Osteocyte (in vitro differentiated cells): Measurements from ENCODE around the gene PAX5. TPM values are rescaled to one million over a fixed set of nuclear protein-coding genes. Genes with fewer than 3 reads are reported as not detected.

Source experiments
- DNase-seq: peaks from one replicate; pipeline ENCODE4 v3.0.0; 2021; ENCODE audit warnings: mixed read lengths; ENCODE audit not compliant: unreplicated experiment; ENCODE audit errors: extremely low spot score
- H3K27ac Mint-ChIP-seq: one replicate; pipeline ENCODE4 v1.8.0; 2021; ENCODE audit warnings: mild to moderate bottlenecking, mixed read lengths; ENCODE audit not compliant: unreplicated experiment
- H3K27me3 Mint-ChIP-seq: one replicate; pipeline ENCODE4 v1.8.0; 2021; ENCODE audit warnings: mixed read lengths; ENCODE audit not compliant: unreplicated experiment
- H3K36me3 Mint-ChIP-seq: one replicate; pipeline ENCODE4 v1.8.0; 2021; ENCODE audit warnings: mixed read lengths; ENCODE audit not compliant: unreplicated experiment
- H3K4me1 Mint-ChIP-seq: one replicate; pipeline ENCODE4 v1.8.0; 2021; ENCODE audit warnings: mixed read lengths; ENCODE audit not compliant: unreplicated experiment
- H3K4me3 Mint-ChIP-seq: one replicate; pipeline ENCODE4 v1.8.0; 2021; ENCODE audit warnings: mild to moderate bottlenecking, moderate library complexity, mixed read lengths; ENCODE audit not compliant: unreplicated experiment
- H3K9me3 Mint-ChIP-seq: one replicate; pipeline ENCODE4 v1.8.0; 2021; ENCODE audit warnings: mixed read lengths; ENCODE audit not compliant: unreplicated experiment
- total RNA-seq: library from RNA; stranded (reverse); gene quantifications from 2 replicates; pipeline ENCODE4 v1.2.1, GENCODE V29; 2021
- TF ChIP-seq, protein P1 (sequence below): fragments of 200-600 bp; sonication (generic); IDR thresholded peaks from 2 replicates; pipeline ENCODE4 v1.5.0; 2021; ENCODE audit warnings: antibody characterized with exemption, mild to moderate bottlenecking, moderate library complexity

PAX5 gene
- total RNA-seq, 1 donor from 2014 or later: not detected

DNA sequence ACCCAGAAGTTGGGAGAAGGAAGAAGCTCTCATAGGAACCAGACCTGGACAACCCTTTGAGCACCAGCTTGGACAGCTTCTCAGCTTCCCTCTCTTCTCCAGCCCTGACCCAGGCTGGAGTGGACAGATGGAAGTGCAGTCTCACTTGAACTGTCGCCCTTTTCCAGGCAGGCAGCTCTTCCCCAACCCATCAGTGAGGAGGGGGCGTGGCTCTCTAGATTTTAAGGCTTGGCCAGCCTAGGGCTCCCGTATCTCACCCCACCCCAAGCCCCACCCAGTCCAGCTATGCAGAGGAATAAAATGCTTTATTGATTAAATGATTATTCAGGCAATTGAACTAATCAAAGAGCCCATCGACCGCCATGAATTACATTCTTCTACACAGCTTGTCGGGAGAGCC is 2.2 kb downstream of the PAX5 start:
- Mint-ChIP-seq H3K27ac (no peak overlapping the region), H3K9me3 (no peaks in the 10 kb centered on the region), H3K27me3 (peaks cover 76% of the 10 kb centered on the region), H3K4me1 (peaks cover 29% of the 10 kb centered on the region), H3K4me3 (no peak overlapping the region), H3K36me3 (no peaks in the 10 kb centered on the region)
- TF ChIP-seq, protein P1, sequence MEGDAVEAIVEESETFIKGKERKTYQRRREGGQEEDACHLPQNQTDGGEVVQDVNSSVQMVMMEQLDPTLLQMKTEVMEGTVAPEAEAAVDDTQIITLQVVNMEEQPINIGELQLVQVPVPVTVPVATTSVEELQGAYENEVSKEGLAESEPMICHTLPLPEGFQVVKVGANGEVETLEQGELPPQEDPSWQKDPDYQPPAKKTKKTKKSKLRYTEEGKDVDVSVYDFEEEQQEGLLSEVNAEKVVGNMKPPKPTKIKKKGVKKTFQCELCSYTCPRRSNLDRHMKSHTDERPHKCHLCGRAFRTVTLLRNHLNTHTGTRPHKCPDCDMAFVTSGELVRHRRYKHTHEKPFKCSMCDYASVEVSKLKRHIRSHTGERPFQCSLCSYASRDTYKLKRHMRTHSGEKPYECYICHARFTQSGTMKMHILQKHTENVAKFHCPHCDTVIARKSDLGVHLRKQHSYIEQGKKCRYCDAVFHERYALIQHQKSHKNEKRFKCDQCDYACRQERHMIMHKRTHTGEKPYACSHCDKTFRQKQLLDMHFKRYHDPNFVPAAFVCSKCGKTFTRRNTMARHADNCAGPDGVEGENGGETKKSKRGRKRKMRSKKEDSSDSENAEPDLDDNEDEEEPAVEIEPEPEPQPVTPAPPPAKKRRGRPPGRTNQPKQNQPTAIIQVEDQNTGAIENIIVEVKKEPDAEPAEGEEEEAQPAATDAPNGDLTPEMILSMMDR: no peak
- DNase-seq: no peak

DNA sequence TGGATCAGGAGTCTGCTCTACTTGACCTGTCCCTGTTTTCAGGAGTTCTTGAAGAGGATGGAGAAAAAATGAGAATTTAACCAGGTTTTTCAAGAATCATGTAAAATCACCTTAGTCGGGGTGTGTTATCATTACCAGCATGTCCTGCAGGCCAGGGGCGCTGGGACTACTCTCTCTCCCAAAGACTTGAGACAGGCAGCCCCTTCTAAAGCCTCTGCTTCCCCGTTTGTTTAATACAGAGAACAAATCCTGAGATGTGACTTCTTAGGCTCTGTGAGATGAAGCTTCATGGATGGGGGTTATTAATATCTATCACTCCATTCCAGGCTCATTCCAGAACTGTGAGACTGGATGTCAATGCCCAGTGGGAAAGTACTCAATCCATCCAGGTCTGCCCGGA is 3.0 kb downstream of the PAX5 start:
- Mint-ChIP-seq H3K27me3 (peaks cover 74% of the 10 kb centered on the region), H3K4me1 (peaks cover 27% of the 10 kb centered on the region)

DNA sequence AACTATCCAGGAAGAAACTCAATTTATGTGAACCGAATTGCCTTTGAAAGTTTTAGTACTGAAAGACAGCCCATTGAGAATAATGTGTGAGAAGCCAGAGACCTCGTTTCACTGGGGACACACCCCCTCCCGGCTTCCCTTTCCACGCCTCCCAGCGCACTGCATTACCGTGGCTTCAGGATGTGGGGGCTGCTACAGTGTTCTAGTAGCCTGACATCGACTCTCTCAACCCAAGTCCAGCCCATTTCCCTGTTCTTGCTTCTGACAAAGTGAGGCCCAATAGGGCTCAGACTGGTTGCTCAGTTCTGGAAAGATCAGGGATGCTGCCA is 3.5 kb downstream of the PAX5 start:
- no peak for DNase-seq
- H3K4me1 Mint-ChIP-seq: peaks cover 27% of the 10 kb centered on the region
- no peak overlapping the region for H3K27ac Mint-ChIP-seq
- no peaks in the 10 kb centered on the region for H3K9me3 Mint-ChIP-seq
- no peaks in the 10 kb centered on the region for H3K36me3 Mint-ChIP-seq
- peaks cover 74% of the 10 kb centered on the region for H3K27me3 Mint-ChIP-seq
- no peak overlapping the region for H3K4me3 Mint-ChIP-seq
- TF ChIP-seq, protein P1: no peak

More for the DNA sequence above, 3.0 kb downstream of the PAX5 start:
- Mint-ChIP-seq H3K27ac (no peak overlapping the region), H3K9me3 (no peaks in the 10 kb centered on the region), H3K4me3 (no peak overlapping the region), H3K36me3 (no peaks in the 10 kb centered on the region)
- TF ChIP-seq, protein P1: no peak
- no peak for DNase-seq

DNA sequence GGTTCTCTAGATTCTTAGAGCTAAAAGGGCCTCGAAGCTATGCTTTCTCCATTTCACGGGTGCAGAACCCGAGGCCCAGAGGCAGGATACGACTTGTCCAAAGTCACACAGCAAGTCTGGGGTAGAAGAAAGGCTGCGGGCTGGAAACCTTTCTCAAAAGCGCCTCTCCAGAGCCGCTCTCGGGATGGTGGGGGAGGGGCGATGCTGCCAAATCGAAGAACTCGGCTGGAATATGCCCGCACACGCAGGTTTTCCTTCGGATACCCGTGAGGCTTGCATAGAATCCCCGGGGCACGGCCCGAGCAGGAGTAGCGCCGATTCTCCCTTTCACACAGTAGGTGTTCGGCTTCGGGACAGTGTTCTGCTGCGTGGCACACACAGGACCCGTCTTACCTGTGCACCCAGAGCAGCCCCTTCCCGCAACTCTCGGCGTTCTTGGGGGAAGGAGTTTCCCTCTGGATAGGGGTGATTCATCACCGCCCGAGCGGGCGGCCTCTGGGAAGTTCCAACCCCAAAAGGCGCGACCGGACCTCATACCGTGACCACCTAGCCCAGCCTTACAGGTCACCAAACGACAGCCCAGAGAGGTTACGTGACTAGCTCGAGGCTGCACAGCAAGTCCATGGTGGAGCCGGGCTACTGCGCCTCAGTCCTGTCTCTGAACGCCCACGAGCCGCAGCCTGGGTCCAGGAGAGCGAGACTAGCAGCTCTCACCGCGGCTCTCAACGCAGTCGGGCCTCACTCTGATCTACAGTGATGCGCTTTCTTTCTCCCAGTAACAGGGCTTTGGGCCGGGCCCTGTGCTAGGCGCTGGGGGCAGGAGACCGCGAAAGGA is 4.1 kb downstream of the PAX5 start:
- TF ChIP-seq, protein P1: no peak
- H3K27me3 Mint-ChIP-seq: peaks cover 74% of the 10 kb centered on the region
- no peaks in the 10 kb centered on the region for H3K9me3 Mint-ChIP-seq
- H3K27ac Mint-ChIP-seq: no peak overlapping the region
- H3K36me3 Mint-ChIP-seq: no peaks in the 10 kb centered on the region
- DNase-seq: no peak
- H3K4me3 Mint-ChIP-seq: no peak overlapping the region
- H3K4me1 Mint-ChIP-seq: peaks cover 23% of the 10 kb centered on the region

DNA sequence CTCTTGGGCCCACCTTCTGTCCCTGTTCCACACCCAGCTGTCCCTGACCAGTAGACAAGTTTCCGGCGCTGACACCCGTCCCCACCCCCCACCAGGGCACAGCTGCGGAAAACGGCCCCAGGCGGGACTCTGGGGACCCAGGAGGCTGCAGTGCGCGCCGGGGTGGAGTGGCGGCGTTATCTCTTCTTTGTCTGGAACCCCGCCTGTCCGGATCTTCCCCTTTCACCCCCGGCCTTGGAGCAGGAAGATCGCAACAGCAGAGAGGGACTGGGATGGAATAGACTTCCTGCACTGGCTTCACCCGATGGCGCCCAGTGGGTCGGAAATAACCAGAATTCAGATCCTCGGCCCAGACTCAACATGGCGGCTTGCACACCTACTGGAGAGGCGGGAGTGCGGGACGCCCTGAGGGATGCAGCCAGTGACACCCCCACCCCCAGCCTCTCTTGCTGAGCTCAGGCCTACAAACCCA is 4.7 kb downstream of the PAX5 start:
- no peaks in the 10 kb centered on the region for H3K36me3 Mint-ChIP-seq
- H3K4me3 Mint-ChIP-seq: no peak overlapping the region

More for the DNA sequence above, 4.7 kb downstream of the PAX5 start:
- TF ChIP-seq, protein P1: no peak
- no peaks in the 10 kb centered on the region for H3K9me3 Mint-ChIP-seq
- H3K27ac Mint-ChIP-seq: no peak overlapping the region
- DNase-seq: no peak
- peaks cover 21% of the 10 kb centered on the region for H3K4me1 Mint-ChIP-seq
- peaks cover 76% of the 10 kb centered on the region for H3K27me3 Mint-ChIP-seq
